ENCODE measurements around the gene ATG7. TPM values are rescaled to one million over a fixed set of nuclear protein-coding genes. Genes with fewer than 3 reads are reported as not detected.

ATG7 gene
- total and polyA plus RNA-seq, 5 donors from 2014 or later: 13.4 to 42.2 (median 15.3) TPM

- H3K36me3 ChIP-seq (ENCODE audit: control insufficient read depth, insufficient read depth, low read length): no peaks in the 10 kb centered on the region
- Mint-ChIP-seq H3K27ac (no peak overlapping the region), H3K27me3 (no peaks in the 10 kb centered on the region), H3K9me3 (no peaks in the 10 kb centered on the region), H3K4me1 (peaks cover 0 to 4% (median 0%) of the 10 kb centered on the region in 4 donors), H3K36me3 (peaks cover 3% of the 10 kb centered on the region), H3K4me3 (no peak overlapping the region)
- no peaks in the 10 kb centered on the region for H3K4me1 ChIP-seq (ENCODE audit: control insufficient read depth, insufficient read depth, low read length, poor library complexity, severe bottlenecking)
- DNase-seq: no peak
- no peak for ATAC-seq (ENCODE audit: low read depth in 2 of 2)
- no peak overlapping the region for H3K4me3 ChIP-seq (ENCODE audit: low read depth, low read length)
- H3K27ac ChIP-seq (ENCODE audit: insufficient read depth, low read length, poor library complexity, severe bottlenecking): no peak overlapping the region
- H3K9me3 ChIP-seq (ENCODE audit: control insufficient read depth in 2 of 2, low read length in 2 of 2): no peaks in the 10 kb centered on the region
- H3K27me3 ChIP-seq (ENCODE audit: control insufficient read depth, insufficient read depth, low read length): no peaks in the 10 kb centered on the region
Observed at GRCh38 chr3:11475324-11475723, 203.1 kb downstream of the ATG7 start.

GRCh38 chr3:11476735-11477144, 204.5 kb downstream of the ATG7 start:
- ATAC-seq (ENCODE audit: low read depth in 2 of 2) (no peak), DNase-seq (no peak)
- Histone ChIP-seq H3K27ac (ENCODE audit: insufficient read depth, low read length, poor library complexity, severe bottlenecking) (no peak overlapping the region), H3K9me3 (ENCODE audit: control insufficient read depth in 2 of 2, low read length in 2 of 2) (no peaks in the 10 kb centered on the region), H3K4me1 (ENCODE audit: control insufficient read depth, insufficient read depth, low read length, poor library complexity, severe bottlenecking) (no peaks in the 10 kb centered on the region), H3K36me3 (ENCODE audit: control insufficient read depth, insufficient read depth, low read length) (no peaks in the 10 kb centered on the region), H3K27me3 (ENCODE audit: control insufficient read depth, insufficient read depth, low read length) (no peaks in the 10 kb centered on the region), H3K4me3 (ENCODE audit: low read depth, low read length) (no peak overlapping the region)
- no peak overlapping the region for H3K27ac Mint-ChIP-seq
- H3K9me3 Mint-ChIP-seq: no peaks in the 10 kb centered on the region
- no peaks in the 10 kb centered on the region for H3K27me3 Mint-ChIP-seq
- H3K4me3 Mint-ChIP-seq: no peak overlapping the region
- peaks cover 0 to 4% (median 0%) of the 10 kb centered on the region in 4 donors for H3K4me1 Mint-ChIP-seq
- no peaks in the 10 kb centered on the region for H3K36me3 Mint-ChIP-seq

- H3K27ac Mint-ChIP-seq: no peak overlapping the region
- no peaks in the 10 kb centered on the region for H3K27me3 Mint-ChIP-seq
- no peak overlapping the region for H3K4me3 Mint-ChIP-seq
- no peaks in the 10 kb centered on the region for H3K9me3 ChIP-seq (ENCODE audit: control insufficient read depth in 2 of 2, low read length in 2 of 2)
- no peak overlapping the region for H3K27ac ChIP-seq (ENCODE audit: insufficient read depth, low read length, poor library complexity, severe bottlenecking)
- H3K27me3 ChIP-seq (ENCODE audit: control insufficient read depth, insufficient read depth, low read length): no peaks in the 10 kb centered on the region
- H3K4me1 ChIP-seq (ENCODE audit: control insufficient read depth, insufficient read depth, low read length, poor library complexity, severe bottlenecking): no peaks in the 10 kb centered on the region
- H3K36me3 ChIP-seq (ENCODE audit: control insufficient read depth, insufficient read depth, low read length): no peaks in the 10 kb centered on the region
- ATAC-seq (ENCODE audit: low read depth in 2 of 2): no peak
- no peaks in the 10 kb centered on the region for H3K4me1 Mint-ChIP-seq
- no peak for DNase-seq
- H3K4me3 ChIP-seq (ENCODE audit: low read depth, low read length): no peak overlapping the region
- no peaks in the 10 kb centered on the region for H3K36me3 Mint-ChIP-seq
- no peaks in the 10 kb centered on the region for H3K9me3 Mint-ChIP-seq
Observed at GRCh38 chr3:11477407-11477911, 205.3 kb downstream of the ATG7 start.

GRCh38 chr3:11478167-11478566, 206.0 kb downstream of the ATG7 start:
- no peak overlapping the region for H3K27ac ChIP-seq (ENCODE audit: insufficient read depth, low read length, poor library complexity, severe bottlenecking)
- H3K27me3 Mint-ChIP-seq: no peaks in the 10 kb centered on the region
- no peaks in the 10 kb centered on the region for H3K4me1 Mint-ChIP-seq

DNA sequence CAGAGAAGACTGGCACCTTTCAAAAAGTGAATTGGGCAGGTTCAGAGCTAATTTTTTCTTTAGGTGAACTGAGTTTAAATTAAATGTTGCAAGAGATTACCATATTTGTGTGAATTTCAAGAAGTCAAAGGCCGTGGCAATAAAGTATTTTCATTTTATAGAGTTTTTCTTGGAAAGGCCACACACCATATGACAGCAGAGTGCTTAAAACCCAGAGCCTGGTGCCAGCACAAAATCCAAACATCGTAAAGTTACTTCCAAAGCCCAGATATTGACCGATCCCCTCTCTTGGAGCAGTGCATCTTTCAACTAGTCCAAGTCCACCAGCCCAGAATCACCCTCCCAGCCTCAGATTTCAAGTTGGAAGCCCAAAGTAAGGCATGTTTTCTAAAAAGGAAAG, 207.0 kb downstream of the ATG7 start:
- no peaks in the 10 kb centered on the region for H3K27me3 Mint-ChIP-seq
- no peak overlapping the region for H3K4me3 Mint-ChIP-seq
- no peak overlapping the region for H3K4me3 ChIP-seq (ENCODE audit: low read depth, low read length)
- no peaks in the 10 kb centered on the region for H3K4me1 Mint-ChIP-seq
- no peaks in the 10 kb centered on the region for H3K36me3 ChIP-seq (ENCODE audit: control insufficient read depth, insufficient read depth, low read length)
- H3K4me1 ChIP-seq (ENCODE audit: control insufficient read depth, insufficient read depth, low read length, poor library complexity, severe bottlenecking): no peaks in the 10 kb centered on the region
- H3K27ac ChIP-seq (ENCODE audit: insufficient read depth, low read length, poor library complexity, severe bottlenecking): no peak overlapping the region
- no peak for DNase-seq
- no peak for ATAC-seq (ENCODE audit: low read depth in 2 of 2)
- H3K27me3 ChIP-seq (ENCODE audit: control insufficient read depth, insufficient read depth, low read length): no peaks in the 10 kb centered on the region
- H3K27ac Mint-ChIP-seq: no peak overlapping the region
- H3K9me3 ChIP-seq (ENCODE audit: control insufficient read depth in 2 of 2, low read length in 2 of 2): peaks cover 0 to 4% of the 10 kb centered on the region in 2 experiments
- H3K9me3 Mint-ChIP-seq: peaks cover 0 to 2% (median 0%) of the 10 kb centered on the region in 7 donors
- H3K36me3 Mint-ChIP-seq: no peaks in the 10 kb centered on the region

More at GRCh38 chr3:11478167-11478566, 206.0 kb downstream of the ATG7 start:
- Mint-ChIP-seq H3K4me3 (no peak overlapping the region), H3K9me3 (no peaks in the 10 kb centered on the region), H3K27ac (no peak overlapping the region), H3K36me3 (no peaks in the 10 kb centered on the region)
- Histone ChIP-seq H3K27me3 (ENCODE audit: control insufficient read depth, insufficient read depth, low read length) (no peaks in the 10 kb centered on the region), H3K4me1 (ENCODE audit: control insufficient read depth, insufficient read depth, low read length, poor library complexity, severe bottlenecking) (no peaks in the 10 kb centered on the region), H3K9me3 (ENCODE audit: control insufficient read depth in 2 of 2, low read length in 2 of 2) (no peaks in the 10 kb centered on the region), H3K4me3 (ENCODE audit: low read depth, low read length) (no peak overlapping the region), H3K36me3 (ENCODE audit: control insufficient read depth, insufficient read depth, low read length) (no peaks in the 10 kb centered on the region)
- no peak for DNase-seq
- no peak for ATAC-seq (ENCODE audit: low read depth in 2 of 2)

DNA sequence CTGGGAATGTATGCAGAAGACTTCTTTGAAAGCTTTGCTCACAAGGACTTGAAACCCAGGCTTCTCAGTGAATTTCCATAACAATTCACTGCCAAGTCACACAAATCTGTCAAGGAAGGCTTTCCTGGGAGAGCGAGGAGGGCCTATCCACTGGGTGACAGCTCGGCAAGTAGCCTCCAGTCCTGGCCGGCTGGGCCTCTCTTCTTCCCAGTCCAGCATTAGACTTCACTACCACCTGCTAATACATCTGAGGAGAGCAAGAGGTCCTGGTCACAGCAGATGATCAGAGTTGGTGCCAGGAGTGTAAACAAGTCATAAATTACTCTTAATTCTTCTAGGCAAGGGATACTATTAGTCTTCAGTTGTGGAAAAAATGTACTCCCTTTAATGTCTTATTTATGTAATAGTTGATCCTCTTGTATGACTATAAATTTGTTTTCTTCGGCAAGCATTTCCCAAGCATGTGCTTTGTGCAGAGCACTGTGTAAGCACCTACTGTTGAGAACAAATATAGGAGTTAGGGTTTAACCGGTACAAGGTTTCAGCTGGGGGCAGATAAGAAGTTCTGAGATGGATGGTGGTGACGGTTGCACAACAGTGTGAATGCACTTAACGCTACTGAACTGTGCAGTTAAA, 208.6 kb downstream of the ATG7 start:
- Mint-ChIP-seq H3K27me3 (no peaks in the 10 kb centered on the region), H3K36me3 (no peaks in the 10 kb centered on the region), H3K4me1 (no peaks in the 10 kb centered on the region), H3K27ac (no peak overlapping the region), H3K9me3 (peaks cover 0 to 2% (median 0%) of the 10 kb centered on the region in 7 donors), H3K4me3 (no peak overlapping the region)
- H3K36me3 ChIP-seq (ENCODE audit: control insufficient read depth, insufficient read depth, low read length): no peaks in the 10 kb centered on the region
- ATAC-seq (ENCODE audit: low read depth in 2 of 2) (no peak), DNase-seq (no peak)
- no peak overlapping the region for H3K27ac ChIP-seq (ENCODE audit: insufficient read depth, low read length, poor library complexity, severe bottlenecking)
- no peak overlapping the region for H3K4me3 ChIP-seq (ENCODE audit: low read depth, low read length)
- no peaks in the 10 kb centered on the region for H3K27me3 ChIP-seq (ENCODE audit: control insufficient read depth, insufficient read depth, low read length)
- H3K4me1 ChIP-seq (ENCODE audit: control insufficient read depth, insufficient read depth, low read length, poor library complexity, severe bottlenecking): no peaks in the 10 kb centered on the region
- peaks cover 0 to 5% of the 10 kb centered on the region in 2 experiments for H3K9me3 ChIP-seq (ENCODE audit: control insufficient read depth in 2 of 2, low read length in 2 of 2)

GRCh38 chr3:11481556-11481955, 209.4 kb downstream of the ATG7 start:
- H3K36me3 ChIP-seq (ENCODE audit: control insufficient read depth, insufficient read depth, low read length): no peaks in the 10 kb centered on the region
- H3K36me3 Mint-ChIP-seq: no peaks in the 10 kb centered on the region
- DNase-seq (no peak), ATAC-seq (ENCODE audit: low read depth in 2 of 2) (no peak)
- no peak overlapping the region for H3K4me3 ChIP-seq (ENCODE audit: low read depth, low read length)
- H3K27ac ChIP-seq (ENCODE audit: insufficient read depth, low read length, poor library complexity, severe bottlenecking): no peak overlapping the region
- H3K4me1 Mint-ChIP-seq: no peaks in the 10 kb centered on the region
- no peaks in the 10 kb centered on the region for H3K4me1 ChIP-seq (ENCODE audit: control insufficient read depth, insufficient read depth, low read length, poor library complexity, severe bottlenecking)
- H3K27me3 ChIP-seq (ENCODE audit: control insufficient read depth, insufficient read depth, low read length): no peaks in the 10 kb centered on the region
- H3K27ac Mint-ChIP-seq: no peak overlapping the region
- peaks cover 0 to 5% (median 0%) of the 10 kb centered on the region in 7 donors for H3K9me3 Mint-ChIP-seq
- peaks cover 0 to 5% of the 10 kb centered on the region in 2 experiments for H3K9me3 ChIP-seq (ENCODE audit: control insufficient read depth in 2 of 2, low read length in 2 of 2)
- H3K4me3 Mint-ChIP-seq: no peak overlapping the region
- no peaks in the 10 kb centered on the region for H3K27me3 Mint-ChIP-seq

DNA sequence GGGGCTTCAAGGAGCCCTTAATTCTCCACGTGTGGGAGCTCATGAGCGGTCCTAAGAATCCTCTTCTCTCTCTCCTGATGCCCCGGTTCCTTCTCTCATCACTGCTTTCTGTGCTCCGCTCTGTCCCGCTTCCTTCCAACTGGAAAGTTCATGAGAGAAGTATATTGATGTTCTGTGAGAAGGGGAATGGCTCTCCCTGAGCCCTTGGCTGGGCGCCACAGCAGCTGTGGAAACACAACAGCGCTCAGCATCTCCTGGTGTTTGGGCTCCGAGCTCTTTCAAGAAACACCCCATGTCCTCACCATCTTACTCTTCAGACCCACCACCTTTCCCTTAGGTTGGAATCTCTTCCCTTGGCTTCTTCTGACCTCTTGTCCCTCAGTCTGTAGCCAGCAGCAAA, 209.8 kb downstream of the ATG7 start:
- no peaks in the 10 kb centered on the region for H3K36me3 Mint-ChIP-seq
- H3K9me3 Mint-ChIP-seq: peaks cover 0 to 5% (median 0%) of the 10 kb centered on the region in 7 donors
- no peaks in the 10 kb centered on the region for H3K27me3 ChIP-seq (ENCODE audit: control insufficient read depth, insufficient read depth, low read length)
- no peak overlapping the region for H3K27ac Mint-ChIP-seq
- no peaks in the 10 kb centered on the region for H3K4me1 Mint-ChIP-seq
- no peak overlapping the region for H3K27ac ChIP-seq (ENCODE audit: insufficient read depth, low read length, poor library complexity, severe bottlenecking)
- H3K36me3 ChIP-seq (ENCODE audit: control insufficient read depth, insufficient read depth, low read length): no peaks in the 10 kb centered on the region
- no peak for ATAC-seq (ENCODE audit: low read depth in 2 of 2)
- no peak overlapping the region for H3K4me3 Mint-ChIP-seq
- no peaks in the 10 kb centered on the region for H3K27me3 Mint-ChIP-seq
- peaks cover 0 to 5% of the 10 kb centered on the region in 2 experiments for H3K9me3 ChIP-seq (ENCODE audit: control insufficient read depth in 2 of 2, low read length in 2 of 2)
- no peak for DNase-seq
- H3K4me3 ChIP-seq (ENCODE audit: low read depth, low read length): no peak overlapping the region
- no peaks in the 10 kb centered on the region for H3K4me1 ChIP-seq (ENCODE audit: control insufficient read depth, insufficient read depth, low read length, poor library complexity, severe bottlenecking)
